HG03025 (cell line): ENCODE data around the gene ZNF691.
A peak's percentile ranks its signal among the peaks of the same experiment; 100 is the strongest.
"Not testable (repeated sequence)": the region's sequence is repeated elsewhere in the genome, so short reads cannot be mapped to it uniquely, and the experiment has no call there.

ENCODE experiments used
- ATAC-seq: cut with Tn5 transposase; IDR thresholded peaks from one replicate; pipeline ENCODE4 v1.9.1; 2021; ENCODE audit warnings: mild to moderate bottlenecking, moderate library complexity; ENCODE audit not compliant: unreplicated experiment, low FRiP score

Gene ZNF691, protein sequence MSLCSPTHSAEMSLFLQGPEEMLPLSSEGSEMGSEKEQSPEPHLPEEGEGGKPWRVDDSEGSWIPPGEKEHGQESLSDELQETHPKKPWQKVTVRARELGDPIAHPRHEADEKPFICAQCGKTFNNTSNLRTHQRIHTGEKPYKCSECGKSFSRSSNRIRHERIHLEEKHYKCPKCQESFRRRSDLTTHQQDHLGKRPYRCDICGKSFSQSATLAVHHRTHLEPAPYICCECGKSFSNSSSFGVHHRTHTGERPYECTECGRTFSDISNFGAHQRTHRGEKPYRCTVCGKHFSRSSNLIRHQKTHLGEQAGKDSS

DNA sequence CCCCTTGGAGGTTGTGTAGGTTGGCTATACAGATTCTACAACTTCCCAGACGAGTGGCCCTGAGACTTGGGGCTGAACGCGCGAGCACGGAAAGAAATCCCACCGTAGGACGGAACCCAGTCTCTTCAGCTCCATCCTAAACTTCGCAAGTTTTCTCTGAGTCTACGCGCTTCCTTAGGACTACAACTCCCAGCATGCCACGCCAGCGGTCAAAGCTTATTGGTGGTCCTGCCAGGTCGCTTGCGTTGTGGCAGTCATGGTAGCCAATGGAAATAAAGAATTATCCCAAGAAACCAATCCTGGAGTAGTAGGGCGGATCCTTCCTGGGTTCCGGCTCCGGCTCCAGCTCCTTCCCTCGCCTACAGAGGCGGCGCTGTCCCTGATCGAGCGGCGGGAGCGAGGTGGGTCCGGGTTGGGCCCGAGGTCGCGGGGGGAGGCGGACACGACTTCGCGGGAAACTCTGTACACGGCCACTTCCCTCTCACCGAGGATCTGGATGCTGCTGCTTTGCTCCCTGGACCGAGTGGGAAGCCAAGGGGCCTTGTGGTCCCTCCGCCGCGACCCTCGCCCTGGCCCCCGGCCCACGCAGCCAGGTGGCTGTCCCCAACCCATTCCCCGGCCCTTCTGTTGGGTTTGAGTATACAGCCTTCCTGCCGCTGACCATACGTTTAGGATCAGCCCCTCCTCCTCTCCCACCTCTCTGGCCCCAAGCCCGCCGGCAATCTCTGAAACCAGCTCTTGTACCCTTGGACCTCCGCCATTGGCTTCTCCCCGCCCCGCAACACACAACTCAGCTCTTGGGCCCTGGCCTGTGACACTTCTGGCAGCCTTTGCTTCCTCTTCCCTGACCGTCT is at the start of gene ZNF691:
Gene ZNF691, plus strand, starts transcription at position 357 of the 854 bp plus-strand sequence. CDS start 3,046 bp downstream, outside the sequence.
- peak; percentile 76 for ATAC-seq

DNA sequence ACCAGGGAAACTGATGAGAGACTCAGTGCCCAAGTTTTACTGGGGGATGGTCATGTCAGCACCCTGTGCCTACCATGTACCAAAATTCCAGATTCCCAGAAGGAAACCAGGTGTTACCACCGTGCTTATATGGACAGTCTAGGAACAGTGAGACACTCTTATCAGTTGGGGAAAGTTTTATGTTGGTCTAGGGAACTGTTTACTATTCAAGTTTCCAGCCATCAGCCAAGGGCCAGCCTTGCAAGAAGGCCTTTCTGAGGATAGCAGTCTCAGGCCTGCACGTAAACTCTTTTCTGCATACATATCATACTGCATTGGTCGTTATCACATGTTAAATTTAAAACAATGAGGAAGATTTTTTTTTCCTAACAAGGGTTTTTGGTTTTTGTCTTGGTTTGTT is 49.0 kb upstream of the ZNF691 start:
- ATAC-seq: no peak

DNA sequence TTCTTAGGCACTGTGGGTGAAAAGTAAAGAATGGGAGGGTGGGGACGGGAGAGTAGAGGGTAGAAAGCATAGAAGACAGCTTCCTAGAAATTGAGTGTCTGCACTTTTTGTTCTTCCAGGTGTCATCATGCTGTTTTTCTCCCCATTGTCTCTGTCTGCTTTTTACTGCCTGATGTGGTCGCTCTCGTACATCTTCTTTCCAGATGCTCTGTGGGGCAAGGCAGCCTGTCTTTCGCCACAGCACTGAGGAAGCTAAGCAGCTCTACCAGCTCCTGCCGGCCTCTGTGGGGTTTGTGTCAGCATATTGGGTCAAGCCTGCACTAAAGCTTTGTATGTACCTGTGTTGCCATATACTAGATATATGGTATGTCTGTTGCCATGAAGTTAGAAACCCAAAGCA is 48.4 kb upstream of the ZNF691 start:
- ATAC-seq: no peak

DNA sequence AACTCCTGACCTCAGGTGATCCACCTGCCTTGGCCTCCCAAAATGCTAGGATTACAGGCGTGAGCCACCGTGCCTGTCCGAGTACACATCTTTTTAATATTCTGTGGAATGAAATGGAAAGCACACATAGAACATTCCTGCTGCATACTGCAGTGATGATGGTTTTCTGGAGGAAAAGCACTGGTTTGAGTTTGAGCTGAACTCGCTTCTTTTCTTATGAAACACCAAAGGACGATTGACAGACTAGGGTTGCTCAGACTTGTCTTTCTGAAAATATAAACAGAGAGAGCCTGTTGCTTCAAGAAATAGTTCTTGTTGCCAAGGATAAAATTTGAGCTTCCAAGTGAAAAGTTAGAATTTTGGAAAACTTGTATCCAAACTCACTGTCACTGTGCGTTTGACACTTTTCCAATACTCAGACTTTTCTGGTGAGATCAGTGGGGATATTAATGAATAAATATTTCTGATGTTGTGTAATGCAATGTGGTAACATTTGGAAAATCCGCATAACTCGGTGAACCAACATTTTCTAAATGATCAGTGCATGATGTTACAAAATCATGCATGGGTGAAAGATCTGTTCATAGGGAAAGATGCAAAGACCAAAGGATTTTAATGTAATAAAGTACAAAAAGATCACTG is 44.5 kb upstream of the ZNF691 start:
- ATAC-seq: no peak

DNA sequence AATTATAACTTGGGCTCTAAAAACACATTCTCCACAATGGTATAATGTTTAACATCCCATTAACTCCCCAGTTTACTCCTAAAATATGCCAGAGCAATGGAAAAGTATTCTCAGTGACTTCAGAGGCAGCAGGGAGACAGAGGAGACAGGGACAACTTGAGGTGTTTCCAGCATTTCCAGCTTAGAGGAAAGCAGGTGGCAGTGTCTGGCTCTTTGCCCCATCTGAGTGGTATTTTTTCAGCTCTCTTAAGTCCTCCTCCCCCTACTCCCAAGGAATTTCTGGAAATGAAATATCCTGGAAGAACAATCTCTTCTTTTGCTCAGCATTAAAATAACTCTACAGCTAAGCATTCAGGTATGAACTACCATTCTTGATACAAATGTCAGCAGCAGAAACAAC is 40.2 kb upstream of the ZNF691 start:
- ATAC-seq: no peak

DNA sequence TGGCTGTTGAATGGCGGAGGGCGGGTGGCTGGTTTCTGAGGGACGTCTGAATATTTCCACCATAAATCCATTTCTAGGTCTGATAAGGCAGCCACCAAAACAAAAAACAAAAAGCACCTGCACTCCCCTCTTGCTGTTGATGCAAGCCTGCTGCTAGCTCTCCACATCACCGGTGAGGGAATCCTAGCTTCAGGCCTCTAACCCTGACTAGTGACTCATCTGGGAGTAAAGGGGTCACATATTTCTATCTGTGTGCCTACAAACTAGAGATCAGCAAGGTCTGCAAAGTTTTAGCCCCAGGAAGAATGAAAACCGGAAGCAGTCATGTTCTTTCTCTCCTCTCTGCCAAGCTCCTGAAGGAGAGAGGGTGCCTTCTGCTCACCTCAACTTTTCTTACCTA is 39.8 kb upstream of the ZNF691 start:
- no peak for ATAC-seq

DNA sequence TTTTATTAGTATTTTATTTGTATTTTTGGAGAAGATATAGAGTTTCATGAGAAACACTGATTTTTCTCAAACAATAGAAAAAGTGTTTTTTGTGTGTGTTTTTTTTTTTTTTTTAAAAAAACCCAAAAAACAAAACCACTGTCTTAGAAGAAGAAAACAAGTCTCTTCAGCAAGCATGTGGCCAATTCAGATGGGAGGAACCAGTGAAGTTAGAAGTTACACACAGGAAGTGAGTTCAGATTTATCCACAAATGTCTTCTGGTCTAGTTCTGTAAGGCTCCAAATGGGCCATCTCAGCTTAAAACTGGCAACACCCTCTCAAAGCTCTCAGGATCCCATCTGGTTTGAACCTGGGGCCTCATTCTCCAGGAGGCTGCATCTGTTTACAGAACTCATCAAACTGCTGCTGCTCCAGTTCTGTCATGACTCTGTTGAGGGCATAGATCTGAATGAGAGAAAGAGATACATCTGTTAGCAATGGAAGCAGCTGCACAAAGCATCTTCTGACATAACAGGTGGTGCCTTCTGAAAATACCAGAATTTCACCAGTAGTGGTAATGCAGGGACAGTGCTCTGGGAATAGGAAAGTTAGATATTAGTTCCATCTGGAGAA is 39.3 kb upstream of the ZNF691 start:
- ATAC-seq: no peak

DNA sequence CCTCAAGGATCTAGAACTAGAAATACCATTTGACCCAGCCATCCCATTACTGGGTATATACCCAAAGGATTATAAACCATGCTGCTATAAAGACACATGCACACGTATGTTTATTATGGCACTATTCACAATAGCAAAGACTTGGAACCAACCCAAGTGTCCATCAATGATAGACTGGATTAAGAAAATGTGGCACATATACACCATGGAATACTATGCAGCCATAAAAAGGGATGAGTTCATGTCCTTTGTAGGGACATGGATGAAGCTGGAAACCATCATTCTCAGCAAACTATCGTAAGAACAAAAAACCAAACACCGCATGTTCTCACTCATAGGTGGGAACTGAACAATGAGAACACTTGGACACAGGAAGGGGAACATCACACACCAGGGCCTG is 31.6 kb upstream of the ZNF691 start:
- not testable (repeated sequence) for ATAC-seq

DNA sequence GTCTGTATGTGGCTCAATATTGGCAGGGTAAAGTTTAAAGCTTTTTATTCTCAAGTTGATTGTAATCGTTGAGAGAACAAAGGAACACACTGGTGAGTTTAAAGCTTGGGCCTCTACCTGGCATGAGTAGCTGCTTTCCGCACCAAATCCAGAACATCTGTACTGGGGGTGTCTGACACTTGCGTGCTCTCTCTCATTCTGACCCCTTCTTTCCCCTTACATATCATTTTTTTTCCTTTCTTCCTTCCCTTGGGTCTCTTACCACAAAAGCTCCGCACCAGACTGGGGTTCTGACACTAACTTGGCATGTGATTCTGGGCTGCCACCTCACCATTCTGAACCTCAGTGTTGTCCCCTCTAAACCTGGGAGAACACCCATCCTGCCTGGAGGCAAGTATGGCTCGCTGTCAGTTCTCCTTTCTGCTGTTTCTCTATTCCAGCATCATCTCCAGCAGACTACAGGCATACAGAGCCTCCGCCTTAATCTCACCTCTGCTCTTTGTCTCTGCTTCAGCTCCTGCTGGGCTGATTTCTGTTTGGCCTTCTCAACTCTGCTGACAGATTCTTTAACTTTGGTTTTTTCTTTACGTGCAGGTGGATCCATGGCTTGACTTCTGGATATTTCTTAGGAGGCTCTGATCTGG is 30.4 kb upstream of the ZNF691 start:
- no peak for ATAC-seq

DNA sequence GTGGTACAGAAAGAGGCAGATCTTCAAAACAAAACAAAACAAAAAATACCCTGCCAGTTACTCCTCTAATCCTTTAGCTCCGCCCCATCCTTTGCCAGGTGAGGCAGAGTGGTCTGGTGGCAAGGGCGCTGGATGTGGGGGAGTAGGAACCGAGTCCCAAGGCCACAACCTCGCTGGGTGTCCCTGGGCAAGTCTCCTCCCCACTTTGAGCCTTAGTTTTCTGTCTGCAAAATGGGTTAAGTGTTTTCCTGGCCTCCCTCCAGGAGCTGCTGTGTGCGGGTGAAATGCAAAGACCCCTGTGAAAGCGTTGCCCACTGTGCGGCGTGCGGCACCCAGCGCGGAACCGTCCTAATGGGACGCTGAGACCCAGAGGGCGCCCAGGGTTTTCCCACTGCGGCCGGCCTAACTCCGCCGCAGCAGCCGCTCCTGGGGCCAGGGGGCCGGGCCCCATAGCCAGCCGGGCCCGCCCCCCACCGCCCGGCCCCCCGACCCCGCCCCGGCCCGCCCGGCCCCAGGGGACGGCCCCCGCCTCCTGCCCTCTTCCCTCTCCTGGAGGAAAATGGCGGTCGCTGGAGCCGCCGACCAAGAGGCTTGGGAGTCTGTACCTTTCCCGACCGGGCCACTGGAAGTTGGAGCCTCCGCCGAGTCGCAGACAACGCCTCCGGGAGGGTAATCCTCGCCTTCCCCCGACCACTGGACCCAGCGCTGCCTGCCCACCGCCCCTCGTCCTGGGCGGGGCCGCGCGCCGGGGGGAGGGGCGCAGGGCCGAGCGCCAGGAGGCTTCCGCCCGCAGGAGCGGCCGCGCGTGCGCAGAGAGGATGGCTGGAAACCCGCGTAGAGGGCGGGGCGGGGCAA is 29.6 kb upstream of the ZNF691 start, which contains the start of the genes ERMAP and SVBP:
Gene ERMAP, plus strand, starts transcription at position 538 of the 855 bp plus-strand sequence. CDS start 13,327 bp downstream, outside the sequence.
Gene SVBP, minus strand, starts transcription at position 813 of the 855 bp plus-strand sequence. CDS start 853 bp downstream, outside the sequence.
- peak; percentile 76 for ATAC-seq

DNA sequence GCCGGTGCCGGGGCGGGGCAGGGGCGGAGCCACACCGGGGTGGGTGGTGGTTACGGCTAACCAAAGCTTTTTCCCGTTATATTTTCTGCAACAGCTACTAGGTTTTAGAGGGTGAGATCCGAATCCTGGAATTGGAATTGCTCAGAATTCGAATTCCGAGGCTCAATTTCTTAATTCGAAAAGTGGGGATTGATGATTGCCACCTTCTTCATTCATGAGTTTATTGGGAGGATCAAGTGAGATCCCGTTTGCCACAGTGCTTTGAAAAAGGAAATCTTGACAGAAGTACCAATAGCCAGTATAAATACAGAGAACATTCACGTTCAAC is 29.0 kb upstream of the ZNF691 start:
- ATAC-seq: no peak

DNA sequence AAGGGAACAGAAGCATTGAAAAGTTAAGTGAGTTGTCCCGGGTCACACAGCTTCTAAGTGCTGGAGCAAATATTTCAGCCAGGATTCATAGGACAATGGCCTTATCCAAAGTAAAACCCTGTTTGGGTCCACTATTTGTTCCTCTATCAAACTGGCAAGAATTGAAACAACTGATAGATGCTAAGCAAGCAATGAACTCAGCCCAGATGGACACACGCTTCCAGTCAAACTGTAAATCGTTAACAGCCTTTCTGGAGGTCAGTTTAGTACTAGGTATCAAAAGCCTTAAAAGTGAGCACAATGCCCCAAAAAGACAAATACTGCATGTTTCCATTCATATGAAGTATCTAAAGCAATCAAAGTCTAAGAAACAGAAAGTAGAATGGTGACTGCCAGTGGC is 28.4 kb upstream of the ZNF691 start:
- ATAC-seq: no peak

DNA sequence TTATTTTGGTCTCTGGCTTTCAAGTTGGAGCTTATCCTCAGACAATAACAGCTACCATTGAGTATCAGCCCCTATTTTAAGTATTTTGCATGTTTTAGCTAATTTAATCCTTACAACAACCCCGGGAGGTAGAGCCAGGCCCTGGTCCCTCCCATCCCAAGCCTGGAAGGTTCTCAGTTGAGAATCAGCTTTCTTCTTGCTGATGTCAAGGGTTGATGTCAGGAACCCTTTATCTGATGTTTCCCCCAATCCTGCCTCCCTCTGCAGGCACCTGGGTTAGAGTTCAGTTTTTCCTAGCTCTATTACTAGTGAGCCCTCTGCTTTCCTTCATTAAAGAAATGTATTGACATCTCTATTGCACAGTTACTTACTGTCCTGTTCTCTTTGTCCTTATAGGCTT is 25.6 kb upstream of the ZNF691 start:
- no peak for ATAC-seq

DNA sequence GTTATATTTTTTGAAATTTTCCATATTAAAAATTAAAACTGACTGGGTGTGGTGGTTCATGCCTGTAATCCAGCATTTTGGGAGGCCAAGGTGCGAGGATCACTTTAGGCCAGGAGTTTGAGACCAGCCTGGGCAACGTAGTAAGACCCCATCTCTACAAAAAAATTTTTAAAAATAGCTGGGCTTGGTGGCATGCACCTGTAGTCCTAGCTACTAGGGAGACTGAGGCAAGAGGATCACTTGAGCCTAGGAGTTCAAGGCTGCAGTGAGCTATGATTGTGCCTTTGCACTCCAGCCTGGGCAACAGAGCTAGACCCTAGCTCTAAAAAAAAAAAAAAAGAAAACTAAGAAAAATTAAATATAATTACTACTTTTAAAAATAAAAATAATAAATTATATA is 24.7 kb upstream of the ZNF691 start:
- ATAC-seq: no peak

DNA sequence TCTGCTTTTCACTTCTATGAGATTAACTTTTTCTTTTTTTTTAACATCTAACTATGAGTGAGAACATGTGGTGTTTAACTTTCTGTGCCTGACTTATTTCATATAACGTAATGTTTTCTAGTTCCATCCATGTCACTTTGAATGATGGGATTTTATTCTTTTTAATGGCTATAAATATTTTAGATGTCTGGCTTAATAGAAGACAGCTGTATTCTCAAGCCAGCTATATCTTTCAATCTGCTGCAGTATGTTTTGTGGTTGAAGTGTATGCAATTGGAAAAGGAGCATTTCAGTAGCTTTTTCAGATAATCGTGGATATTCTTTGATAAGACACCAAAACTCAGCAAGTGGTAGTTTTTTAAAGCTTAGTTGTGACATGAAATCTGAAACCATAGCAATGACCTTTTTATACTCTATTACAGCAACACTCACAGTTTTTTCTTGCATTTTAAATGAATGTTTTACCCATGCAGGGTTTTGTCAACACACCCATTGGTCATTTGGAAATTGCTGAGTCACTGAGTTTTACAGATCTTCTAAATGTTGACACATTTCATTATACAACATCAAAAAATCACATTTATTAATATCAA is 23.5 kb upstream of the ZNF691 start:
- ATAC-seq: no peak

DNA sequence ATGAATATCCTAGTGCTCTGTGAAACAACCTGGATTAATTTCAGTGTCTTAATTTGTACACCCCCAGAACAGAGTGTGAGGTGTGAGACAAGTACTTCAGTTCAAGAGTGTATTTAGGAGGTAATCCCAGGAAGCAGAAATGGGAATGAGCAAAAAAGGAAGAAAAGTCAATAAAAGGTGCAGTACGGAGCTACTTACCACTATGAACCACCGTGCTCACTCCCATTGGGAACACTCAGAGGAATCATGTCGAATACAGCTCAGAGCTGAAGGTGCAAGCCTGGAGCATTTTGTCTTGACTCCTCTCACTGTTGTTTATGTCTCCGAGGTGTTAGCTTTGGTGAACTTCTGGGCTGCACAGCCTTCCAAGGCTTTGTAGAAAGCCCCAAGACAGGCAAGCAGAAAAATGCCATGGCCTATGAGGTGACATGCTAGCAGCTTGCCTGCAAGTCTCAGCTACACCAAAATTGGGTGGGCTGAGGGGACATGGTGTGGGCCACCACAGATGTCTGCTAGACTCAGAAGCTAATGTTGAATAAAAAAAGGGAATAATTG is 21.9 kb upstream of the ZNF691 start:
- no peak for ATAC-seq

DNA sequence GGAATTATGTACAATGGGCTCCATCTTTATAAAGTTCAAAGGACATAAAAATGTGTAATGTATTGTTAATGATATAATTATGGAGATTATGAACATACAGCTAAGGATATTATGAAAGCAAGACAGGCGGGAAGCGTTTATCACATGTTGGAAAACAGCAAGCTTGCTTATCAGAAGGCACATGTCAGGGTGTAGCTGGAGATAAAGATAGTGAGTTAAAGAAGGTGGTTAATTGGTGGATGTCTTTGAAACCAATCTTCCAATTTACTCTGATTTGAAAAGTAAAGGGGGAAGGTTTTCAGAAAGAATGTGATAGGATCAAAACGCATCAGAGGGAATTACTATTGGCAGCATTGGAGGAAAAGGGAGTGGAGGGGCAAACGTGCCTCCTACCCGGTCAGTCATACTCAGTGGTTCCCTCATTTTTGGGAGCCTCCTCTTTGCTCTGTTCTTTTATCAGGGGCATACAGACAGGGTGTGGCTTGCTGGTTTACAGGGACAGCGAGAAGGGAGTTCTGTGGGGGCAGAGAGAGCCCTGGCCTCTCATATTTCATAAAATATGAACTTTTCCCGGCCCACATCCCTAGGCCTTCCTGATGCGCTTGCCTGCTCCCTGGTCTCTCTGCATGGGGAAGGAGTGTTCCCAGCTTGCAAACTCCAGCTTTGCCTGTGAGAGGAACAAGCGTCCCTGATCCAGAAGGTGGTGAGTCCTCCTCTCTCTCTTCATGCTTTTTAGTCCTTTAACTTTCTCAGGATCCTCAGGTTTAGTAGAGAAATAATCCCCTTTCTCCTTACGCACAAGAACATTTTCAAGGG is 21.2 kb upstream of the ZNF691 start:
- no peak for ATAC-seq

DNA sequence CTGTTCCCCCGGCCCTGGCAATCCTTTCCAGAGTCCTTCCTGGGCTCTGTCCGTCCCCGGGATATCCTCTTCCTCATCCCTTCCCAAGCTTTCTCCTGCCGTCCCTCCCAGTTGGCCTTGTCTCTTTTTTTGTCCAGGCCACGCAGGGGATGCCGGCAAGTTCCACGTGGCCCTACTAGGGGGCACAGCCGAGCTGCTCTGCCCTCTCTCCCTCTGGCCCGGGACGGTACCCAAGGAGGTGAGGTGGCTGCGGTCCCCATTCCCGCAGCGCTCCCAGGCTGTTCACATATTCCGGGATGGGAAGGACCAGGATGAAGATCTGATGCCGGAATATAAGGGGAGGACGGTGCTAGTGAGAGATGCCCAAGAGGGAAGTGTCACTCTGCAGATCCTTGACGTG is 15.8 kb upstream of the ZNF691 start:
- ATAC-seq: no peak
